Peyer's patch (tissue), 4 donors: ENCODE data around the gene C3orf85.

Source experiments
- CTCF ChIP-seq, 6 experiments: fragments of 450-650 bp in 4 of 6; fragments of 200-600 bp in 2 of 6; sonication (generic) in 1 of 6; IDR thresholded peaks; one replicate each; pipeline ENCODE4 v1.5.1; 2017 to 2019; ENCODE audit warnings: antibody characterized with exemption in 6 of 6, mild to moderate bottlenecking in 3 of 6, moderate library complexity in 1 of 6
- POLR2A ChIP-seq, 2 donors: fragments of 450-650 bp; IDR thresholded peaks; one replicate each; pipeline ENCODE4 v1.5.1; 2017; ENCODE audit warnings: antibody characterized with exemption in 2 of 2, mild to moderate bottlenecking in 2 of 2, moderate library complexity in 2 of 2

- TF ChIP-seq CTCF (IDR thresholded peaks at IDR 0.05) = no peak
- TF ChIP-seq POLR2A (IDR thresholded peaks at IDR 0.05) = no peak
These were observed 19.3 kb downstream of the C3orf85 start for GRCh38 chr3:109155828-109156227.
